Activated naive CD4-positive, alpha-beta T cell treated with Interleukin-2 at 50 U/mL for 16 hours (primary cell): Measurements from ENCODE around the gene NR2C2AP.
"Not testable (repeated sequence)": the region's sequence is repeated elsewhere in the genome, so short reads cannot be mapped to it uniquely, and the experiment has no call there.

ENCODE experiments used
- DNase-seq: peaks from one replicate; pipeline ENCODE4 v3.0.0-alpha.2; 2020

NR2C2AP gene

DNA sequence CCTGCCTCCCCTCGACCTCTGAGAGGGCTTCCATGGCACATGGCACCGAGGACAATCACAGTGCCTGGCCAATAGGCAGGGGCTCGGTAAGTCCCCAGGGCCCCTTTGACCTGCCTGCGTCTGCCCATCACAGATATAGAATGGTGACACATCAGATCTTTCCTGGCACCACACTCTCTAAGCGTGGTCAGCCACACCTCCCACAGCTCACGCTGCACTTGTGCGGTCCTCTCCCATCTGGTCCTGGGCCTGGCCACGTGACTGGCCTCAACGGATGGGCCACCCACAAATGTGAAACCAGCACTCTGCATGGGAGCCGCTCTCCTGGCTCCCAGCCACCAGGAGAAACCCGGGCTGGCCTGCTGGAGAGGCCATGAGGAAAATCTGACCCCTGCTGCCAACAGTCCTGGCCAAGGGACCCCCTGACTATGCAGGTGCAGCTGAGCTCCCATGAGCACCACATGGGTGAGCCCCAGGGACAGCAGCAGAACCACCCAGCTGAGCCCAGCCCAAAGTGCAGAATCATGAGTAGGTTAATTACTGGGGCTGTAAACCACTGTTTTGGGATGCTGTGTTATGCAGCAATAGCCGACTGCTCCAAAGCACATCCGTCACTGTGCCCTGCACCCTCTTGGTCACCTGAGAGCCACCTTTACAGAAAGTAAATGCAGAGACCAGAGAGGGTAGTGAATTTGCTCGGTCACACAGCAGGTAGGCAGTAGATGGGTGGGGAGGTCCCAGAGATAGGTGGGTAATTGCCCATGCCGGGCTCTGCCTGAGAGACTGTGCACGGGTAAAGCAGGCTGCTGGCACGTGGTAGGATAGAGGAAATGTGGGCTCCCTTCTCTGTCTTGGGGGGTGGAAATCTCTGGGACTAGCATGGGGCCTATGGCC lies 23.4 kb downstream of the NR2C2AP start:
- no peak for DNase-seq

DNA sequence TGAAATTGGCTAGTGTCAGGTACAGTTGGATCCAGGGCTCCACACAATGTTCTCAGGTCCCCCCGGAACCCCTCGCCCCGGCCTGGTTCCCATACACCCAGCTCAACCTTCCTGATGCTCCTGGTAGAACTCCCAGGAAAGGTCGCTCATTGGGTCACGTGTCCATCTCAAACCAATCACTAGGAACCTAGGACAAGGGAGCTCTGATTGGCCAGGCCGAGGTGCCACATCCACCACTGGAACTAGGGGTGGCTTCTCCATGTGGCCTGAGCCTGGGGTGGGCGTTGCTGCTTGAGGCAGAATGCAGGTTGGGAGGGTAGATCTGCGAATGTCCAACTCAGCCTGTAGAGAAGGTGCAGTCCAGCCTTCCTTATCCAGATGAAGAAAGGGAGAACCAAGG lies 26.3 kb downstream of the NR2C2AP start:
- no peak for DNase-seq

DNA sequence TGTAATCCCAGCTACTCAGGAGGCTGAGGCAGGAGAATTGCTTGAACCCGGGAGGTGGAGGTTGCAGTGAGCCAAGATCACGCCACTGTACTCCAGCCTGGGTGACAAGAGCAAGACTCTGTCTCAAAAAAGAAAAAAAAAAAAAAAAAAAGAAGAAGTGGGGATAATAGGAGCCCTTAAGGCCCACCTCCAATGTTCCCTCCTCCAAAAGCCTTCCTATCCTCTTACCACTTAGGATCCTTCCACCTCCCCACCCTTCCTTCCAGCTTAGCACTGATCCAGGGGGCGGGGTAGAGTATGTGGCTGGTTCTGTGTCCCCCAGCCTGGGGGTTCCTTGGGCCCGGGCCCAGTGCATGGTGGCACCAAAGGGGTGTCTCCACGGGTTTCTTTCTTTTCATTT lies 30.0 kb downstream of the NR2C2AP start:
- not testable (repeated sequence) for DNase-seq

DNA sequence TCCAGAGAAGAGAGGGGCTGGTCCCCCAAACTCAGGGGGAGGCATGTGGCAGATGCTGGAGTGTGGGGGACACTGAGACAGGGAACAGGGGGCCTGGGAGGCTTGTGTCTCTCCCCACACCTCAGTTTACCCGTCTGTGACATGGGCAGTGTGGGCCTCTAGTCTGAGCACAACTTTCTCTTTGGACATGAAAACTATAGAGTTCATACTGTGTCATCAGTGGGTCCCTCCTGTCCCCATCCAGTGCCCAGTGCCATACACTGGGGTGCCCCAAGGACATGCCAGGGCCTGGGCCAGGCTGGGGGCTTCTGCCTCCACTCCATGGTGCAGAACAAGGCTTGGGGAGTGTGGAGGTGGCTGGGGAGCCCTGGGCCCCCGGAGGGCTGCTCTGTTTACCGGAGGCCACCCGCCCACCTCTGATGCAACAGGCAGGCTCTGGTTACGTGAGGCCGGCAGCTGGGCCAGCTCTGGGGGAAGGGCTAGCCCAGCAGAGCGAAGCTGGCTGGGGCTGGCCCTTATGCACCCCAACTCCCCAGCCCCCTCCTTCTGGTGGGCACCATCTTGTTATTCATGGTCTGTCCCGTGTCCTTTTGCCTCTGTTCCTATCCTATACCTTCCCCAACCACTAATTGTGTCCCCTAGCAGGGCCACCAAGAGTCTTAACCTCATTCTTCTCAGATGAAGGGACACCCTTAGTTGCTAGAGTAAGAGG lies 31.2 kb downstream of the NR2C2AP start:
- DNase-seq = no peak

DNA sequence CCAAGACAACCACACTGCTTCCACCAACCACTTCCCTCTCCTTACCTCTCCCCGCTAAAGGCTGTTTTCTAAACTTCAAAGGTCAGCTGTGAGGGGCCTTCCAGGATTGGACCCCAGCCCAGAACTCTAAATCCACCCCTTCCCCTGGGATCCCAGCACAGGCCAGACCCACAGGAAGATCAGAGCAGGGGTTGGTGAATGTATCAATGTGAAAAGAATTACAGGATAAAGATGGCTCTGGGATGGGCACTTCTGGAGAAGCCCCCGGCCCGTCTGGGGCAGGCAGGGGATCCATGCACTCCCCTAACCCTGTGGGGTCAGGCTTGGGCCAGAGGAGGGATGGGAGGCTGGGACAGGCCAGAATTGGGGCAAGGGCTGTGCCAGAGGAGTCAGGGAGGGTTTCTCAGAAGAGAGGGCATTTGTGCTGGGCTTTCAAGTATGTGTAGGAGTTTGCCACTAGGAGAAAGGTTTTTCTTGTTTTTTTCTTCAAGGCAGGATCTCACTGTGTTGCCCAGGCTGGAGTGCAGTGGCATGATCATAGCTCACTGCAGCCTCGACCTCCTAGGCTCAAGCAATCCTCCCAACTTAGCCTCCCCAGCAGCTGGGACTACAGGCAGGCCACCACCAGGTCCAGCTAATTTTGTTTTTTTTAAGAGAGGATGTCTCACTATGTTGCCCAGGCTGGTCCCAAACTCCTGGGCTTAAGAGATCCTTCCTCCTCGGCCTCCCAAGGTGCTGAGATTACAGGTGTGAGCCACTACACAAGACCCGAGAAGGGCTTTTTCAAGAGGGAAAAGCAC lies 32.1 kb downstream of the NR2C2AP start:
- DNase-seq = no peak

DNA sequence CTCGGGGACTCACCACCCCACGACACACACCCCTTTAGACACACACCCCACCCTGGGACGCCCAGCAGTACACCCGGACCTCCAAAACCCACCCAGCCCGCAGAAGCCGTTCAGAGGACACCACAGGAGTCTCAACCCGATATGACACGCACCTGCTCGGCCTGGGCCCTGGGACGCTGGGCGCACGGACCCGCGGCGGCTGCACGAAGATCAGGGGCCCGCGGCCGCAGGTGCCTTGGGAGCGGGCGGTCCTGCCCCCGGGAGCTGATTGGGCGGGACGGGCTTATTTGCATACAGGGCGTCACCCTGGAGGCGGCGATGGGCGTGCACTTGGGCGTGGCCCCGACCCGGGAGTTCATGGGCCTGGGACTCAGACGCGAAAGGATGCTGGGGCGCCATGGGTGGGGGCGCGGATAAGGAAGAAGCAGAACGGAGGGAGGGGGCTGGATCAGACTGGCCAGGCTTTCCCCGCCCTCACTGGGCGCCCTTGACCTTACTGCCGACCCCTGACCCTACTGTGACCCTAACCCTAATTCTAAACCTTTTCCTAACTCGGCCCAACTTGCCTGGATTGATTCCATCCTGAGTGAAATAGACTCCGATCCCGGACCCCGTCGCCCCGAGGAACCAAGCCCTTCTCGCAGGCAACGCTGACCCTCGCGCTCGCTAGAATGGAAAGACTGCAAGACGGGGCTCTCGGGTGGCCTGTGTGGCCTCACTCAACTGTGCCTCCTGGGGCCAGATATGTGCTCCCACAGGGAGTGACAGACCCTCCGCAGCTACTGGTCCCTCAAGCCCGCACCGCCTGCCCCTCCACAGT lies 33.0 kb downstream of the NR2C2AP start, which contains the start of gene MEF2B:
Gene MEF2B, minus strand, starts transcription at position 211 of the 820 bp plus-strand sequence. CDS start 19,528 bp downstream, outside the sequence.
- DNase-seq = peak; percentile 78

DNA sequence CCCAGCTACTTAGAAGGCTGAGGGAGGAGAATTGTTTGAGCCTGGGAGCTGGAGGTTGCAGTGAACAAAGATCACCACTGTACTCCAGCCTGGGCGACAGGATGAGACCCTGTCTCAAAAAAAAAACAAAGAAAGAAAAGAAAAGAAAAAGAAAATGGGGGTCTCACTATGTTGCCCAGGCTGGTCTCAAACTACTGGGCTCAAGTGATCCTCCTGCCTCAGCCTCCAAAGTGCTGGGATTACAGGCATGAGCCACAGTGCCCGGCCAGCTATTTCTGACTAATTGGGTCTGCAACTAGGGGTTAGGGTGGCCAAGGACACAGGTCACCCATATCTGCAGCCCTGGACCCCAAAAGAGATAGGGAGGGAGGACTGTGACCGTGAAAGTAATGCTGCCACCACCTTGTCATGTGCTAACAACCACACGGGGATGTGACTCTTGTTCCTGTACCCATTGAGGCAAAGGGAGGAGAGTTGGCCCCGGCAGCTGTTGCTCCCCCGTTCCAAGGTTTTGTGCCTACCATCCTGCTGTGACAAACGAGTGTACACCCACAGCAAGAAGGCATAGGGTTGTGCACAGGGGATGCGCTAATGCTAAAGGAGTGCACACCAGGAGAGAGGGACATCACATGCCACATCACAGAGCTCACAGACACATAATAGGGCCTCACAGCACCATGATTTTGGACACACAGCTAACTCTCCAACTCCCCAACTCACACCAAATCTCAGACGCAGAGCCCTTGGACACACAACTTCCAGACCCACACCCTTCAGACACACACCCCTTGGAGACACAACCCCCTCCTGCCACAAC lies 33.8 kb downstream of the NR2C2AP start:
- DNase-seq = no peak

DNA sequence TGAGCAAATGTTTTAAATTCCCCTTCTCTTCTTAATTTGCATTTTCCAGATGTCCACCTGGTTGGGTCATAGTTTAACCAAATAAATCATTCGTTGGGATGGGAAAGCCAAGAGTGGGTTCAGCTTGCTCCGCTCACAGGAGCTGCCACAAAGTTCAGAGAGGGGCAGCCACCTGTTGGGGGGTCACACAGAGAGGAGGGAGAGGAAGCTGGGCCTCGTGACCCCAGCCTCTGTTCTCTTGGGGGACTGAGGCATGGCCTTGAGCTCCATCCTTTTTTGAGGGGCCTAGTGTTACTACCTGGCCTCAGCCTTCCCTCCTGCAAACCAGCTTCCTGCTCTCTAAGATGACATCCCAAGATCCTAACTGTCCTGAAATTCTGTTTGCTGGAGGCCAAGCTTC lies 35.6 kb downstream of the NR2C2AP start:
- no peak for DNase-seq

DNA sequence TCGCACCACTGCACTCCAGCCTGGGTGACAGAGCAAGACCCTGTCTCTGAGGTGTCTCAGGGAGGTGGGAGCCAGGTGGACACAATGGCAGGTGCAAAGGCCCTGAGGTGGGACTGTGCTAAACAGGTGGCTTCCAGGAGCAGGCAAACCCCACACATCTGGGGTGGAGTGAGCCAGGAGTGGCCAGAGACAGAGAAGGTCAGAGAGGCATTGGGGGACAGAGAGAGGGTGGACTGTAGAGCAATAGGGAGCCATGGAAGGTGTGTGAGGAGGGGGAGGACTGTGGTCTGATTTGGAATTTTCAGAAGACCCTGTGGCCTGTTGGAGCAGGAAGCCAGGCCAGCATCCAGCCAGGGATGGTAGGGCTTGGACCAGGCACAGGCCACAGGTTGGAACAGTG lies 37.8 kb downstream of the NR2C2AP start:
- no peak for DNase-seq

DNA sequence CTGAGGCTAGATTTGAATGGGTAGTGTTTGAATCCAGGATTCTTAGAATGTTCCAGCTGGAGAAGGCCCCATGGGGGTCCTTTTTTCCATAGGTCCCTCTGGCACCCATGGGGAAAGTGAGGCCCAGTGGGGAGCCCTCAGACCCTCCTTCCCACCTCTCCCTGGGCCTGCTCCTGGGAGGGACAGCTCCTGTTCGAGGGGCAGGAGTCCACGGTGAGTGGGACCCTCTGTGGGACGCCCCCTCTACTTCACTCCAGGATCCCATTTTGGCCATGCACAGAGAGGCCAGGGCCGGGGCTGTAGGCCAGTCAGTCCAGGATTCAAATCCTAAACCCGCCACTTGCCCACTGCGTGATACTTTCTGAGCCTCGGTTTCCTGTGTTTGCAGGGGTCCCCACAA lies 40.7 kb downstream of the NR2C2AP start:
- no peak for DNase-seq

DNA sequence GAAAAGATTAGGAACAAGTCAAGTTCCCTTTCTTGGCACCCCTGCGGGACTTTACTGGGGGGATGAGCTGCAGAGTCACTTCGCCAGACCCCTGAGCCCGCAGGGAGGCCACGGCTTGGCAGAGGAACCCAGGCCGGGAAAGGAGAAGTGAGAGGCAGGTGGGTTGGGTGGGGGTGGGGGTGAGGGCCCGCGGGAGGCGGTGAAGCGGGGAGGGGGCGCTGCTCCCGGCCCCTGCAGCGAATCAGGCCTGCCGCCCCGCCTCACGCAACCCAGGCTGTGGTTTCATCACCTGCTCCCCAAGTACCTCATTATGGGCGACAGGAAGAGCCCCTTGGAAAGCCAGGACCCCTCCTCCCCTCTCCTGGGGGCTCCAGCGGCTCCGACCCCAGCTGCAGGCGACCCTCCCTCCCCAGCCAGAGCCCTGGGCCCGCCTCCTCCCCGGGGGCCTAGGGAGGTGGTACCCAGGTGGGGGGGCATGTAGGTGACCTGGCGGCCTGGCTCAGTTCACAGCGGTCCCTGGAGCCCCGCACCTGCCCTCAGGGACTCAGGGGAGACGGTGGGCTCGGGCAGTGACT lies 42.7 kb downstream of the NR2C2AP start:
- DNase-seq = no peak

DNA sequence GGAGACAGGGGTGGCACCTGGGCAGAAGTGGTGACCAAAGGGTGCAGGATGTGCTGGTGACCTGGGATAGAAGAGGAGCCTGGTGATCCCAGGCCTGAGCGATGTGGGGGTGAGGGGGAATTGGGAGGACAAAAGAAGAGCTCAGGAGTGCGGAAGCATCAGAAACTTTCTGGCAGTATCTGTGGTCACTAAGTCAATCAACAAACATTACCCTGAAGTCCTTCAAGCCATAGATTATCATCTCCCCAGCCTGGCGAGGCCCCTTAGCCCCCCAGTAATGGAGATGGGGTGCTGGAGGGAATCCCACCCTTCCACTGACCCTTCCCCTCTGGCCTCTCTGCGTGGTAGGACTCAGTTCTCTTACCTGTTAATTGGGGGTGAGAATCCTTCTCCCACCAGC lies 43.7 kb downstream of the NR2C2AP start:
- DNase-seq = no peak

DNA sequence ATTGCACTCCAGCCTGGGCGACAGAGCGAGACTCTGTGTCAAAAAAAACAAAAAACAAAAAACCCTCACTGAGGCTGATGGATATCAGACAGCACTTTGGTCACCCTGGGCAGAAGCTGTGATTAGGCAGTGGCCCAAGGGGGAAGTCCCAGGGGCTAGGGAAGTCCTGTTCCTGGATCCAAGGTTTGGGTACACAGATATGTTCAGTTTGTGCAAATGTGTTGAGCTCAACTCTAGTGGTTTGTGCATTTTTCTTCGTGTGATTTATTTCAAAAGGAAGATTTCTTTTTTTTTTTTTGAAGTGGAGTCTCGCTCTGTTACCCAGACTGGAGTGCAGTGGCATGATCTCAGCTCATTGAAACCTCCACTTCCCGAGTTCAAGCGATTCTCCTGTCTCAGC lies 45.4 kb downstream of the NR2C2AP start:
- no peak for DNase-seq

DNA sequence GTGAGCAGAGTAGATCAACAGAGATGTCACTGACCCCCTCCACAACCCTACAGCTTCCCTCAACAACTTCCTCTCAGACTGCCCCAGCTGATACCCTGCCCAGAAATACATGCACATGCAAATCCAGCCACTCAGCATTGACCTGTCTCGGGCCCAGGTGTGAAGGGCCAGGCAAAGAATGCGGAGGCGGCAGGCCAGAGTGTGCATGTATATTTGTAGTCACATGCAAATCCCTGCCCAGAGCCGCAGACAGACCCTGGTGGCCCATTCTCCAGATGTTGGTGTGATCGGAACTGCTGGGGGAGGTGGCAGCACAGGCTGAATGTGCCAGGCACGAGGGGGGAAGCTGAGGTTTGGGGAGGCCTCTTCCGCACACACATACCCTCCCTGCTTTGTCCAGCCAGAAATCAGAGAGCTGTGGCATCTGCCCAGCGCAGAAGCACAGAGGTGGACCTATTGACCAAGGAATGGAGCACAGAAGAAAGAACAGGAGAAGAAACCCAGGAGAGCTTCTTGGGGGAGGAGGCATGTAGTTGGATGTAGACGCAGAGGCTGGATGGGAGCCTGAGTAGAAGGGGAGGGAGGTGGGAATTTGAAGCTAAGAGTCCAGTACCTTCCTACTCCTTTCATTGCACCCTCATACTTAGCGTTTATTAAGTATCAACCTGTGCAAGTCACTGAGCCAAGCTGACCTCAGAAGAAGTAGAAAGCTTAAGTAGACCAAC lies 47.6 kb downstream of the NR2C2AP start:
- DNase-seq = no peak

DNA sequence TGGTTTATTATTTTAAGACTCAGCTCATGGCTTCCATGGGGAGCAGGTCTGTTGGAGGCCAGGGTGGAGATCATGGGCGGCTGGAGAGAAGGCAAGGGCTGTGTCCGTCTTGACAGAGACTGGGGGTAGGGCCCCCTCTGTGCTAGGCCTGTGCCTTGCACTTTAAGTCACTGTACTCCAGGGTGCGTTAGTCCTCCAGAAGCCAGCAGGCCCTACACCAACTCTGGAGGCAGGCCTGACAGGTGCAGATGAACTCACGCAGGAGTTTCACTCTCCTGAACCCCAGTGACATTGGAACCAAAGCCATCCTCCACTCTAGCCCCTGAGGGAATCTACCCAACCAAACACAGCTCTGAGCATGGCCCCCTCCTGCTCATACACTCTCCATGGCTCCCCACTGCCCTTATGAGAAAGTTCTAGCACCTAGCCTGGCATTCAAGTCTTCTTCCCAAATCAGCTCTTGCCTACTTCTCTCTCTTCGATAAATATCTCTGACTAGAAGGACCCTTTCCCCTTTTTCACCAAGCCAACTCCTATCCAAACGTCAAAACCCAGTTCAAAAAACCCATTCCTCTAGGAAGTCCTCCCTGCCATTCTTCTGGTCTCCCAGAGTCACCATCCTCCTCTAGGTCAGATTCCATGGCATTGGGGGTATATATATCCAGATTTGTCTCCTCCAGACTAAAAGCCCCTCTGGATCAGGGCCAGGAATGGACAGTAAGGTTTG lies 48.3 kb downstream of the NR2C2AP start:
- DNase-seq = no peak

DNA sequence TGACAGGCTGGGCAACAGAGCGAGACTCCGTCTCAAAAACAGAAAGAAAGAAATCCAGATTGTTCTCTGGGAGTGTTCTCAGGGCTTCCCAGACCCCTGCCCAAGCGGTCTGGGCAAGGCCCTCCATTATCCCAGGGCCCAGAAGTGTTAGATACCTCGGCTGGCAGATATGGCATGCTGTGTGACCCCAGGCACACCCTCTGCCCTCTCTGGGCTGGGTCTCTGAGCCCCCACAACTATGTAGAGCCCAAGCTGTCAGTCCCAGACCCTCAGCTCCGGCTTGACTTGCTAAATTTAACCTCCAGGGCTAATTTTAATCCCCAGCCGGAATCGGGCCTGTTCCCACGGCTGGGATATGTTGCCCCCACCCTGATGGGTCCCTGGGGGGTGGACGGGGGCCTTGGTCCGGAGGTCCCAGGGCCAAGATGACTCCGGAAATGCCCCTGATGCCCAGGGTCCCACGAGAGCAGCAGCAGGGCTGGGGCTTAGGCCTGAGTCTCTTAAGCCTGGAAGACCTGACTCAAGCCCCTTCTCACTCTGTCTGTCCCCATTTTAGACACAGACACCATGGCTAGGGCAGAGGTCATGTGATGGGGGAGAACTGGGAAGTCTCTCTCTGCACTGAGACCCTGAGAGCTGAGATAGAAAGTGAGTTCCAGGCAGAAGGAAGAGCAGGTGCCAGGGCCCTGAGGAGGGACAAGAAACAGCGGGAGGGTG lies 50.4 kb downstream of the NR2C2AP start:
- no peak for DNase-seq

DNA sequence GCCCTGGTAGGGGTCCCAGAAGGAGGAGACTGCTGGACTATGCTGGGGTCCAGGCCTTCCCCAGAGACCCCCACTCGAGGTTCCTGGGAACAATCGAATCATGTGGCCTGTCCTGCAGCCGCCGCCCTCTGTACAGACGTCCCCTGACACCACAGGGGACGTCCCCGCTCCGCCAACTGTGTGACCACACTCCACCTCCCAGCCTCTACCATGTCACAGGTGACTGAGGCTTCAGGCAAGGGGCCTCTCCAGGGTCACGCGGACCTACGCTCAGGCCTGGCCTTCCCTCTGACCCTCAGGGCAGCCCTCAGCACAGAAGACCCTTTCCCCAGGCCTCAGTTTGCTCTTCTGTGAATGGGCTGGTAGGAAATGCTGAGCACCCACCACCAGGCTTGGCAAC lies 51.8 kb downstream of the NR2C2AP start:
- no peak for DNase-seq
